CD14-positive monocyte (primary cell): Measurements from ENCODE around the gene RAB26. TPM values are rescaled to one million over a fixed set of nuclear protein-coding genes. Genes with fewer than 3 reads are reported as not detected.

ENCODE experiments used
- DNase-seq, 3 donors: peaks; one replicate each; pipeline ENCODE4 v3.0.0-alpha.2; 2011 to 2022
- H2AFZ ChIP-seq: 2 replicates; pipeline ENCODE4 v1.6.0; 2012; ENCODE audit warnings: mild to moderate bottlenecking, low read depth, low read length, inconsistent platforms; ENCODE audit not compliant: insufficient read depth, poor library complexity, severe bottlenecking
- H3K27ac ChIP-seq, 2 donors: 1 replicate in 1 of 2; 2 replicates in 1 of 2; pipeline ENCODE4 v1.5.1; 2012 to 2013; ENCODE audit warnings: low read length in 2 of 2, control low read depth in 1 of 2, inconsistent platforms in 1 of 2, low read depth in 1 of 2, mild to moderate bottlenecking in 1 of 2
- H3K27me3 ChIP-seq, 2 donors: one replicate each; pipeline versions ENCODE4 v1.6.0 to v1.6.1; 2011 to 2013; ENCODE audit warnings: low read length in 2 of 2; ENCODE audit not compliant: control insufficient read depth in 2 of 2, insufficient read depth in 2 of 2
- H3K36me3 ChIP-seq, 2 donors: replicated peaks in 1 of 2; 1 replicate in 1 of 2; 2 replicates in 1 of 2; pipeline versions ENCODE4 v1.5.1 to v1.6.1; 2012 to 2013; ENCODE audit warnings: low read length in 2 of 2, control low read depth in 1 of 2, inconsistent platforms in 1 of 2, mild to moderate bottlenecking in 1 of 2; ENCODE audit not compliant: insufficient read depth in 2 of 2, control insufficient read depth in 1 of 2
- H3K4me1 ChIP-seq, 2 donors: 1 replicate in 1 of 2; 2 replicates in 1 of 2; pipeline versions ENCODE4 v1.5.1 to v1.6.1; 2012 to 2013; ENCODE audit warnings: low read length in 2 of 2, control low read depth in 1 of 2, inconsistent platforms in 1 of 2, mild to moderate bottlenecking in 1 of 2, moderate library complexity in 1 of 2; ENCODE audit not compliant: insufficient read depth in 2 of 2, control insufficient read depth in 1 of 2
- H3K4me2 ChIP-seq: replicated peaks from 2 replicates; pipeline ENCODE3; 2012; ENCODE audit warnings: low read length, moderate library complexity, mild to moderate bottlenecking; ENCODE audit not compliant: poor library complexity, severe bottlenecking; ENCODE audit errors: extremely low read depth
- H3K4me3 ChIP-seq, 3 experiments: fragments of 200-600 bp in 1 of 3; sonication (generic) in 1 of 3; replicated peaks in 1 of 3; 1 replicate in 2 of 3; 2 replicates in 1 of 3; pipeline ENCODE4 v1.5.1; 2011 to 2013; ENCODE audit warnings: low read length in 3 of 3, mild to moderate bottlenecking in 3 of 3, control low read depth in 2 of 3, low read depth in 2 of 3, inconsistent platforms in 1 of 3, moderate library complexity in 1 of 3
- H3K79me2 ChIP-seq: 2 replicates; pipeline ENCODE4 v1.6.0; 2012; ENCODE audit warnings: mild to moderate bottlenecking, control low read depth, inconsistent platforms, low read length, moderate library complexity; ENCODE audit not compliant: insufficient read depth
- H3K9ac ChIP-seq: 2 replicates; pipeline ENCODE4 v1.6.0; 2017; ENCODE audit warnings: low read length, mild to moderate bottlenecking; ENCODE audit not compliant: insufficient read depth, poor library complexity, severe bottlenecking
- H3K9me3 ChIP-seq, 2 donors: replicated peaks in 1 of 2; 1 replicate in 1 of 2; 2 replicates in 1 of 2; pipeline versions ENCODE4 v1.5.1 to v1.6.1; 2012 to 2013; ENCODE audit warnings: low read length in 2 of 2, control low read depth in 1 of 2; ENCODE audit not compliant: control insufficient read depth in 1 of 2, insufficient read depth in 1 of 2
- H4K20me1 ChIP-seq: 2 replicates; pipeline ENCODE4 v1.6.0; 2012; ENCODE audit warnings: mild to moderate bottlenecking, low read length, control low read depth, moderate library complexity; ENCODE audit not compliant: insufficient read depth
- H3K27ac Mint-ChIP-seq, 7 donors: one replicate each; pipeline ENCODE4 v1.8.0; 2020; ENCODE audit warnings: mild to moderate bottlenecking in 7 of 7, mixed read lengths in 7 of 7, moderate library complexity in 6 of 7, inconsistent platforms in 2 of 7
- H3K27me3 Mint-ChIP-seq, 3 donors: one replicate each; pipeline ENCODE4 v1.8.0; 2021 to 2022; ENCODE audit warnings: low read depth in 3 of 3, mild to moderate bottlenecking in 3 of 3, mixed read lengths in 3 of 3, moderate library complexity in 3 of 3, inconsistent platforms in 1 of 3
- H3K36me3 Mint-ChIP-seq, 2 donors: one replicate each; pipeline ENCODE4 v1.8.0; 2020; ENCODE audit warnings: mixed read lengths in 2 of 2, inconsistent platforms in 1 of 2, mild to moderate bottlenecking in 1 of 2
- H3K4me1 Mint-ChIP-seq: one replicate; pipeline ENCODE4 v1.8.0; 2020; ENCODE audit warnings: mild to moderate bottlenecking, mixed read lengths
- H3K4me3 Mint-ChIP-seq, 2 donors: one replicate each; pipeline ENCODE4 v1.8.0; 2020; ENCODE audit warnings: mild to moderate bottlenecking in 2 of 2, mixed read lengths in 2 of 2, moderate library complexity in 1 of 2
- H3K9me3 Mint-ChIP-seq, 7 donors: one replicate each; pipeline ENCODE4 v1.8.0; 2020 to 2022; ENCODE audit warnings: mixed read lengths in 7 of 7, mild to moderate bottlenecking in 6 of 7, moderate library complexity in 6 of 7, inconsistent platforms in 2 of 7
- WGBS: methylation state at CpG from one replicate; pipeline ENCODE4 v1.1.5; 2013; ENCODE audit warnings: missing lambda C conversion rate; ENCODE audit not compliant: insufficient coverage; 5-methylcytosine and 5-hydroxymethylcytosine counted together
- intact Hi-C, 2 donors: fragments of 100-400 bp; cut with micrococcal nuclease; formaldehyde crosslinking; loops; one replicate each; pipeline versions ENCODE4 v1.15.0 to v1.15.1; 2023
- polyA plus RNA-seq, 3 donors: library from polyadenylated mRNA; depleted of rRNA in 1 of 3; unstranded in 2 of 3; stranded (reverse) in 1 of 3; fragments of 300-500 nt in 2 of 3; fragments of >200 nt in 1 of 3; fragmentation: Illumina TruSeq in 2 of 3; gene quantifications; 1 replicate in 2 of 3; 2 replicates in 1 of 3; pipeline ENCODE4 v1.2.3, GENCODE V29; 2012 to 2021
- TF ChIP-seq, protein P1 (sequence below): fragments of 200-600 bp; IDR thresholded peaks from one replicate; pipeline ENCODE4 v1.8.0; 2022; ENCODE audit warnings: antibody characterized with exemption, mild to moderate bottlenecking

The RAB26 gene
- polyA plus RNA-seq, 3 donors = not detected

DNA sequence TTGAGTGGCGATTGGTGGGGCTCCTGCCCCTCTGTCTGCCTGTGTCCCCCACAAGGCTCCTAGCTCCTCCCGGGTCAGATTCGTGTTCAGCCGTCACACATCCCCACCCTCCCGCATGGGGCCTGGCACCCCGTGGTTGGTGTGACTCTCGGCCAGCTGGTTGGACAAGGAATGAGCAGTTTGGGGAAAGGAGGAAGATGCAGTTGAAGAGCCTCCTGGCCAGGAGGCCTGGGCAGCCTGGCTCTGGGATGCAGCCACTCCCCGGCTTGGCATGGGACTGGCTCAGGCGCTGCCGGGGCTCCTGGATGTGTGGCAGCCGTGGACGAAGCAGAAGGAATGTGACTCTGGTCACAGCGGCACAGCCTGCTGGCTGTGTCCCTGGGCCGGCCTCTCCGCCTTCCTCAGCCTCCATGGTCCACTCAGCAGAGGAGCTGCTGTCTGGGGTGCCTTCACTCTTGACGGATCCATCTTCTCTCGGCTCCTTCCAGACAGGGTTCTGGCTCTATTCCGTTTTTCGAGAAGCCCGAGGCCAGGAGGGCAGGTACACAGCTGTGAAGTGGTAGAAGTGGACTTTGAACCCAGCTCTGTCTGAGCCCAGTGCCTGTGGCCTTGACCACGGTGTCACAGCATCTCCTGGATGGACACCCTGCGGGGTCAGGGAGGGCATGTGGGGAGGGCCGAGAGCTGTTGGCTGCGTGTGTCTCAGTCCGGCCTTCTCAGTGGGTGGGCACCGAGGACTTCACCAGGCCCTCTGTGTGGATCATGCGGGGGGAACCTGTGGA lies 9.2 kb downstream of the RAB26 start:
- TF ChIP-seq, protein P1, sequence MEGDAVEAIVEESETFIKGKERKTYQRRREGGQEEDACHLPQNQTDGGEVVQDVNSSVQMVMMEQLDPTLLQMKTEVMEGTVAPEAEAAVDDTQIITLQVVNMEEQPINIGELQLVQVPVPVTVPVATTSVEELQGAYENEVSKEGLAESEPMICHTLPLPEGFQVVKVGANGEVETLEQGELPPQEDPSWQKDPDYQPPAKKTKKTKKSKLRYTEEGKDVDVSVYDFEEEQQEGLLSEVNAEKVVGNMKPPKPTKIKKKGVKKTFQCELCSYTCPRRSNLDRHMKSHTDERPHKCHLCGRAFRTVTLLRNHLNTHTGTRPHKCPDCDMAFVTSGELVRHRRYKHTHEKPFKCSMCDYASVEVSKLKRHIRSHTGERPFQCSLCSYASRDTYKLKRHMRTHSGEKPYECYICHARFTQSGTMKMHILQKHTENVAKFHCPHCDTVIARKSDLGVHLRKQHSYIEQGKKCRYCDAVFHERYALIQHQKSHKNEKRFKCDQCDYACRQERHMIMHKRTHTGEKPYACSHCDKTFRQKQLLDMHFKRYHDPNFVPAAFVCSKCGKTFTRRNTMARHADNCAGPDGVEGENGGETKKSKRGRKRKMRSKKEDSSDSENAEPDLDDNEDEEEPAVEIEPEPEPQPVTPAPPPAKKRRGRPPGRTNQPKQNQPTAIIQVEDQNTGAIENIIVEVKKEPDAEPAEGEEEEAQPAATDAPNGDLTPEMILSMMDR = no peak
- intact Hi-C loops = loop anchor here (5.0 to 10.0 kb wide), 4 partner anchors 50 to 347 kb away; partner anchors contain the start of genes MLST8 (in 1 of the 2), MSRB1 (in 1 of the 2), NTHL1 (in 1 of the 2) and TSC2 (in 1 of the 2)
- peaks cover 89% of the 10 kb centered on the region for H4K20me1 ChIP-seq
- H3K36me3 ChIP-seq = no peaks in the 10 kb centered on the region
- peaks cover 93% of the 10 kb centered on the region for H3K79me2 ChIP-seq
- no peak overlapping the region for H2AFZ ChIP-seq
- no peaks in the 10 kb centered on the region for H3K27me3 ChIP-seq
- H3K9ac ChIP-seq = peak overlapping the region; percentile 8
- Mint-ChIP-seq H3K27me3 (peaks cover 0 to 2% (median 0%) of the 10 kb centered on the region in 3 donors), H3K27ac (peak overlapping the region in 3 of 7 donors; percentile 30 to 89 (median 74)), H3K36me3 (peaks cover 0 to 2% of the 10 kb centered on the region in 2 donors), H3K4me3 (no peak overlapping the region), H3K9me3 (peaks cover 0 to 3% (median 0%) of the 10 kb centered on the region in 7 donors), H3K4me1 (peaks cover 42% of the 10 kb centered on the region)
- 97% methylated on average over 23 of the region's 27 CpGs for WGBS
- no peak for DNase-seq
- no peaks in the 10 kb centered on the region for H3K9me3 ChIP-seq
- peaks cover 37 to 46% of the 10 kb centered on the region in 2 donors for H3K4me1 ChIP-seq
- H3K4me3 ChIP-seq = no peak overlapping the region
- H3K27ac ChIP-seq = peak overlapping the region in 1 of 2 donors; percentile 78
- H3K4me2 ChIP-seq = no peak overlapping the region

DNA sequence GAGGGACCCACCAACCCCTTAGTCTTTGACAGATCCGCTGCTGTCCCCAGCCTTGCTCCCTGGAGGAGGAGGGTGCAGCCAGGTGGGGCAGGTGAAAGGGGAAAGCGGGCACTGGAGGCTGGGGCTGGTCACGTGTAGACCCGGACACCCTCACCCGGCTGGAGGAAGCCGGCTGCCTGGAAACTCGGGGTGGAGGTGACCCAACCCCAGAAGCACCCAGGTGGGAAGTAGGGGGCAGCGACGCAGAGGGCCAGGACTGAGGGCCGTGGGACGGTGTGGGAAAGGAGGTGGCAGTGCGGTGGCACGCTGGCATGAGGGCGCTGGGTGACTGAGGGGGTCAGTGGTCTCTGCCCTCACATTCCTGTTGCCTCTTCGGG lies 9.8 kb downstream of the RAB26 start:
- Mint-ChIP-seq H3K27me3 (peaks cover 0 to 2% (median 0%) of the 10 kb centered on the region in 3 donors), H3K27ac (peak overlapping the region in 2 of 7 donors; percentile 74 to 89), H3K4me3 (no peak overlapping the region), H3K9me3 (peaks cover 0 to 7% (median 0%) of the 10 kb centered on the region in 7 donors), H3K4me1 (peaks cover 36% of the 10 kb centered on the region), H3K36me3 (peaks cover 2% of the 10 kb centered on the region in 2 donors)
- DNase-seq = no peak
- Histone ChIP-seq H3K27ac (no peak overlapping the region), H2AFZ (no peak overlapping the region), H4K20me1 (peaks cover 89% of the 10 kb centered on the region), H3K9me3 (peaks cover 0 to under 1% of the 10 kb centered on the region in 2 donors), H3K79me2 (peaks cover 93% of the 10 kb centered on the region), H3K4me1 (peaks cover 31 to 41% of the 10 kb centered on the region in 2 donors), H3K27me3 (no peaks in the 10 kb centered on the region), H3K4me3 (no peak overlapping the region), H3K9ac (peak overlapping the region; percentile 8), H3K36me3 (peaks cover 0 to 3% of the 10 kb centered on the region in 2 donors), H3K4me2 (no peak overlapping the region)
- 94% methylated on average over 15 of the region's 15 CpGs for WGBS
- TF ChIP-seq, protein P1 = no peak
- intact Hi-C loops = loop anchor here (5.0 to 10.0 kb wide), 4 partner anchors 49 to 347 kb away; partner anchors contain the start of genes MLST8 (in 1 of the 2), MSRB1 (in 1 of the 2), NTHL1 (in 1 of the 2) and TSC2 (in 1 of the 2)
